Testis (tissue), 2 donors: ENCODE data around the gene SLC66A1.

Experiments used
- POLR2A ChIP-seq: fragments of 450-650 bp; IDR thresholded peaks from one replicate; pipeline ENCODE4 v1.6.1; 2017; ENCODE audit warnings: antibody characterized with exemption, mild to moderate bottlenecking, moderate library complexity
- TF ChIP-seq, protein P1 (sequence below), 3 experiments: fragments of 450-650 bp in 2 of 3; fragments of 200-600 bp in 1 of 3; sonication (generic) in 1 of 3; IDR thresholded peaks; one replicate each; pipeline ENCODE4 v1.5.1; 2016 to 2019; ENCODE audit warnings: antibody characterized with exemption in 3 of 3, mild to moderate bottlenecking in 2 of 3, moderate library complexity in 1 of 3

GRCh38 chr1:19321071-19321470 is 8.9 kb downstream of the SLC66A1 start:
- TF ChIP-seq, protein P1, sequence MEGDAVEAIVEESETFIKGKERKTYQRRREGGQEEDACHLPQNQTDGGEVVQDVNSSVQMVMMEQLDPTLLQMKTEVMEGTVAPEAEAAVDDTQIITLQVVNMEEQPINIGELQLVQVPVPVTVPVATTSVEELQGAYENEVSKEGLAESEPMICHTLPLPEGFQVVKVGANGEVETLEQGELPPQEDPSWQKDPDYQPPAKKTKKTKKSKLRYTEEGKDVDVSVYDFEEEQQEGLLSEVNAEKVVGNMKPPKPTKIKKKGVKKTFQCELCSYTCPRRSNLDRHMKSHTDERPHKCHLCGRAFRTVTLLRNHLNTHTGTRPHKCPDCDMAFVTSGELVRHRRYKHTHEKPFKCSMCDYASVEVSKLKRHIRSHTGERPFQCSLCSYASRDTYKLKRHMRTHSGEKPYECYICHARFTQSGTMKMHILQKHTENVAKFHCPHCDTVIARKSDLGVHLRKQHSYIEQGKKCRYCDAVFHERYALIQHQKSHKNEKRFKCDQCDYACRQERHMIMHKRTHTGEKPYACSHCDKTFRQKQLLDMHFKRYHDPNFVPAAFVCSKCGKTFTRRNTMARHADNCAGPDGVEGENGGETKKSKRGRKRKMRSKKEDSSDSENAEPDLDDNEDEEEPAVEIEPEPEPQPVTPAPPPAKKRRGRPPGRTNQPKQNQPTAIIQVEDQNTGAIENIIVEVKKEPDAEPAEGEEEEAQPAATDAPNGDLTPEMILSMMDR (IDR thresholded peaks at IDR 0.05): no peak
- no peak for TF ChIP-seq POLR2A
